Stimulated activated CD4-positive, alpha-beta T cell treated with anti-CD3 and anti-CD28 coated beads, Interleukin-4, amount 100 ng/mL, for 24 hours (primary cell): ENCODE results near the gene KCNH6.

Experiments used
- DNase-seq: peaks from one replicate; pipeline ENCODE4 v3.0.0-alpha.2; 2020

Gene KCNH6

DNA sequence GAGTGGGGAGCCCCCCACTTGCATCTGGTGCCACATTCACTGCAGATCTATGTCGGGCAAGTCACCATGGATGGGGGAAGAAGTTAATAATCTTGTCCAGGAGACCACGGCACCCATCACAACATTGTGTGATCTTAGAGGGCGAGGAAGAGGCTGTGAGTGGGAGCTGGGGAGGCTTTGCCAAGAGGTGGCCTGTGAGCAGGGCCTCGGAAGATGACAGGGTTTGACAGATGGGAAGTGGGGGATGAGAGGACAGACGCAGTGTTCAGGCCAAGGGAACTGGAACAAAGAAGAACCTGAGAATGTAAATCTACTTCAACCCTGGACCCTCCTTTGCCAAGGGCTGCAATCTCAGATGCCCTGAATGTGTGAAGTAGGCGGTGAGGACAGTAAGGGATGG lies 33.9 kb upstream of the KCNH6 start:
- no peak for DNase-seq

DNA sequence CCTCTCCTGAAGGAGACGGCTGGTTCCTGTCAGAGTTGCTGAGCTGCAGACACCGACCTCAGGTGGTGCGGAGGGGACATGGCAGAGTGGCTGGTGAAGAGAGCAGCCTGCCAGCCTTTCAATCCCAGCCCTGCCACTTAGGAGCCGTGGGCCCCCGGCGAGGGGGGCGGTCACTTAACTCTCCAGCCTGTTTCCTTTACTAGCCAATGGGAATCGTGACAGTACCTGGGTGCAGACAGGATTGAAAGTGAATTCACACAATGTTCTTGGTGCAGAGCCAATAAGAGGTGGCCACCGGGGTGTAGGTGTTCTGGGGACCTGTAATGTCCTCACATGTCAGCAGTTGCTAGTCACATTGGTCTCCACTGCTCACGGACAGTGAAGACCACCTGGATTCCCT lies 32.8 kb upstream of the KCNH6 start:
- no peak for DNase-seq

DNA sequence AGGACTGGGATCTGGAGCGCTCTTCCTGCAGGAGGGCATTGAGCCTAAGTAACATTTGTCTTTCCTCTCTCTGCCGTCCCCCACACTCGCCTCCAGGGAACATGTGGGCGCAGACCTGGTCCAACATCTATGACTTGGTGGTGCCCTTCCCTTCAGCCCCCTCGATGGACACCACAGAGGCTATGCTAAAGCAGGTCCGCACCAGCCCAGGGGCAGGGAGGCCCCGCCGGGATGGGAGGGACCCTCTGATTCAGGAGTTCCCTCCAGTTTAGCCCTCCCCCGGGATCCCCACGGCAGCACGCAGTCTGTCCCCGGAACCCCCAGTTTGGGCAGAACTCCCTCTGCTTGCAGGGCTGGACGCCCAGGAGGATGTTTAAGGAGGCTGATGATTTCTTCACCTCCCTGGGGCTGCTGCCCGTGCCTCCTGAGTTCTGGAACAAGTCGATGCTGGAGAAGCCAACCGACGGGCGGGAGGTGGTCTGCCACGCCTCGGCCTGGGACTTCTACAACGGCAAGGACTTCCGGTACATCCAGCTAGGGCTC lies 32.2 kb upstream of the KCNH6 start:
- DNase-seq, result no peak

DNA sequence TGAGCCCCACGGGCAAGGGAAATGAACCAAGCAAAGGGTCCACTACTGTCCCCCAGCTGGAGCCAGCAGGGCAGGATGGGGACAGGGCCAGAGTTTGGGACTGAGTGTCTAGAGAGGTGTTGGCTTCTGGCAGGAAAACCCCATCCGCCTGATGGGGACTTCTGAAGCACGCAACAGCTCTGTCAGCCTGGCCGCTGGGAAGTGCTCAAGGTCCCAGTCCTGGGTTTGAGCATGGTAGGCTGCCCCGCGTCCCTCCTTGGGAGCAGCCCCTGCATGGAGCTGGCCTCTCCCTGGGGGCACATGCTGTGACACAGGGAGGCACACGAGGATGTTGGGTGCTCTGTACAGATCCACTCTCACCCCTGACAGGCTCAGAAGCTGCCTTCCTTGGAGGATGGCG lies 31.7 kb upstream of the KCNH6 start:
- no peak for DNase-seq

DNA sequence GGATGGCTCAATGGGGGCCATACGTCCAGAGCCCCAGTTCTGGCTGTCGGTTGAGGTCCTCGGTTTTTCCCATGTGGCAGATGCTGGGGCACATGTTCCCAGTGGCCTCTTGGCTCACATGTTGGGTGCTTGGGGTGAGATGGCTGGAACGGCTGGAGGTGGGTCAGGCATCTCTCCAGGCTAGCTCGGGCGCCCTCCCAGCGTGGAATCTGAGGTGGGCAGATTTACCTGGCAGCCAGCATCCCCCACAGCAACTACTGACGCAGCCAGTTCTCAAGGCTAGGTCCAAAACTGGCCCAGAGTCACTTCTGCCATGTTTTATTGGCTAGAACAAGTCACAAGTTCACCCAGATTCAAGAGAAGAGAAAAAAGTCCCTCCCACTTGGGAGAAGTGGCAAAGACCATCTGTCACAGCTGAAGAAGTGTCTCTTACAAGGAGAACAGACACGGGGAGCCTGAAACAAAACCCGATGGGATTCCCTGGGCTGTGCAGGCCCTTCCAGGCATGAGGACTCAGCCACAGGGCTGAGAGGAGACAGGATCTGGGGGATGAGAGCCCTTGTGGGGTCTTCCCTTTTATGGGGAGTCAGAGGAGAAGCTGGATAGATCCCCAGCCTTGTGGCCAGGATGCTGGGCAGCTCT lies 31.1 kb upstream of the KCNH6 start:
- DNase-seq, result no peak

DNA sequence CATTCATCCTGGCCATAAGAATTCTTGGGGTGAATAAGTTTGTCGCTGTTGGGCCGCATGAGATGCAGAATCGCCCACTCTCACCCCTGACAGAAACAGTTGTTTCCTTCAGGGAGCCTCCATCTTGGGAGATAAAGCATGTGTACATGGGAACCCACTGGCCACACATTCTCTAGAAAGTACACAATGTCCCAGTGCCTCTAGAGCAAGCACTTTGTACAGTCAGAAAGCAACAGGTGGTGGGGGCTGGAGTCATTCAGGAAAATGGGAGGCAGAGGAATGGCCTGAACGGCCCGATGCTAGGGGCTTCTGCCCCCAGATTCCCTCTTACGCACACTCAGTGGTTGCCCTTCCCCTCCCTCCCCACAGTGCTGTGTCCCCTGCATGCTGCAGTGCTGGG lies 30.2 kb upstream of the KCNH6 start:
- no peak for DNase-seq

DNA sequence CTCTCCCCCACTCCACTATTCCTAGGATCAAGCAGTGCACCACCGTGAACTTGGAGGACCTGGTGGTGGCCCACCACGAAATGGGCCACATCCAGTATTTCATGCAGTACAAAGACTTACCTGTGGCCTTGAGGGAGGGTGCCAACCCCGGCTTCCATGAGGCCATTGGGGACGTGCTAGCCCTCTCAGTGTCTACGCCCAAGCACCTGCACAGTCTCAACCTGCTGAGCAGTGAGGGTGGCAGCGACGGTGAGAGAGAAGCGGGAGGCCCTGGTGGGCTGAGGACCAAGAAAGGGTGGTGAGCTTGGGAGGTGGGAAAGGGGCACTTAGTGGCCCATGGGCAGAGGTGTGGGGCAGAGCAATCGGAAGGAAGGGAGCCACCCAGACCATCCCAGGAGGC lies 29.7 kb upstream of the KCNH6 start:
- no peak for DNase-seq

DNA sequence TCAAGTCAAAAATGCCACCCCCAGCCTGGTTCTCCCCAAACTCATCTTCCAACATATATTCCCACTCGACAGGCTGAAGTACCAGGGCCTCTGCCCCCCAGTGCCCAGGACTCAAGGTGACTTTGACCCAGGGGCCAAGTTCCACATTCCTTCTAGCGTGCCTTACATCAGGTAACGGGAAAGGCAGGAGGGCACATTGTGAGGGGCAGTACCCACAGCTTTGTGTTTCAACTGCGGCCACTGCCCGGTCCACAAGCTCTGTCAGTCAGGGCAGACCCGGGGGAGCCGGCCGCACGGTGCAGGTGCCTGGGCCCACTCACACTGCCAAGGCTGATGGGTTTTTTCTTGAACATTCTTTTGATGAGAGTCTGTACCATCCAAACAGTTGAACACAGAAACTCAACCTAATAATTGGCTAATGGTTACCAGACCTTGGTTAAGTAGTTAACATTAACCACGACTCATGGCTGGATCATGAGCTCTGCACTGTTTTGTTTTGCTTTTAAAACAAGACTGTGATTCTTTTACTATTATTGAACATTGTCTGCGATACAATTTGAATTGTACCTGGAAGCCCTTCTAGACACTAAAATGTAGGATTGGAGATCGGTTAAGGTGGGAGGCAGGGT lies 28.7 kb upstream of the KCNH6 start:
- no peak for DNase-seq

DNA sequence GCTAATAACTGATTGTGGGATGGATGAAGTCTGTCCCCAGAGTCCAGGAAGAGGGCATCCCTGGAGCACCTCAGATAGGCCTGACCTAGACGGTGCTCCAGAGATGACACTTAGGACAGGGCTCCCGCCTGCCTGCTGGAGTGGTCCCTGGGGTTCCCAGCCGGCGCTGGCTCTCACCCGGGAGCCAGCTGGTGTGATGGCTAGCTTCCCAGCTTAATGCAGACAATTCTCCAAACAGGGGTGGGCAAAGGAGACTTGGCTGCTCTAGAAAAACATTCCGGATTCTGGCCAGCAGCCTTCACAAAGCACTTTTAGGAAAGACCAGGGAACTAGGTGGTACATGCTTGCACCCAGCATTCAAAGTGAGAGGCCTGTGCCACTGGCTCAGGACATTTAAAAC lies 27.7 kb upstream of the KCNH6 start:
- DNase-seq, result no peak

DNA sequence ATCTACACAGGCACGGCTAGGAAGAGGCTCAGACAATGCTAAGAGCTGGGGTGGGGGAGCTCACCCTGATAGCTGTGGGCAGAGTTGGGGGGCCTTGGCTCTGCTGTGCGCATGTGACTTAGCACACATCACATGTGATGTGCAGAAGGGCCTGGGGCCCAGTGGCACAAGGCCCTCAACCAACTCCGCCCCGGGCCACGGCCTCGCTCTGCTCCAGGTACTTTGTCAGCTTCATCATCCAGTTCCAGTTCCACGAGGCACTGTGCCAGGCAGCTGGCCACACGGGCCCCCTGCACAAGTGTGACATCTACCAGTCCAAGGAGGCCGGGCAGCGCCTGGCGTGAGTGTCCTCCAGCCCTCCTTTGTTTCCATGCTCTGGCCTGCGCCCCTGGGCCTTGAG lies 27.0 kb upstream of the KCNH6 start:
- DNase-seq, result no peak

DNA sequence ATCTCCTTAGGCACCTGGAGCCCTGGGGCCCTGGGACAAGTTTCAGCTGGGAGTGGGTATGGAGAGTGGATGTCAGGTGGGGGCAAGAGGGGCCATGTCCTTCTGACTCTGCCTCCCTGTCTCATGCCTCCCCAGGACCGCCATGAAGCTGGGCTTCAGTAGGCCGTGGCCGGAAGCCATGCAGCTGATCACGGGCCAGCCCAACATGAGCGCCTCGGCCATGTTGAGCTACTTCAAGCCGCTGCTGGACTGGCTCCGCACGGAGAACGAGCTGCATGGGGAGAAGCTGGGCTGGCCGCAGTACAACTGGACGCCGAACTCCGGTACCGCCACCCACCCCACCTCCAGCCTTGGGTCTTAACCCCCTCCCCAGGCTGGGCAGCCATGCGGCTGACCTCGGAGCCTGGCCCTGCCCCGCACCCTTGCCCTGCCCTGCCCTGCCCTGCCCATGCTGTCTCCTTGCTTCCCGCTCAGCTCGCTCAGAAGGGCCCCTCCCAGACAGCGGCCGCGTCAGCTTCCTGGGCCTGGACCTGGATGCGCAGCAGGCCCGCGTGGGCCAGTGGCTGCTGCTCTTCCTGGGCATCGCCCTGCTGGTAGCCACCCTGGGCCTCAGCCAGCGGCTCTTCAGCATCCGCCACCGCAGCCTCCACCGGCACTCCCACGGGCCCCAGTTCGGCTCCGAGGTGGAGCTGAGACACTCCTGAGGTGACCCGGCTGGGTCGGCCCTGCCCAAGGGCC lies 26.3 kb upstream of the KCNH6 start:
- DNase-seq, result no peak

DNA sequence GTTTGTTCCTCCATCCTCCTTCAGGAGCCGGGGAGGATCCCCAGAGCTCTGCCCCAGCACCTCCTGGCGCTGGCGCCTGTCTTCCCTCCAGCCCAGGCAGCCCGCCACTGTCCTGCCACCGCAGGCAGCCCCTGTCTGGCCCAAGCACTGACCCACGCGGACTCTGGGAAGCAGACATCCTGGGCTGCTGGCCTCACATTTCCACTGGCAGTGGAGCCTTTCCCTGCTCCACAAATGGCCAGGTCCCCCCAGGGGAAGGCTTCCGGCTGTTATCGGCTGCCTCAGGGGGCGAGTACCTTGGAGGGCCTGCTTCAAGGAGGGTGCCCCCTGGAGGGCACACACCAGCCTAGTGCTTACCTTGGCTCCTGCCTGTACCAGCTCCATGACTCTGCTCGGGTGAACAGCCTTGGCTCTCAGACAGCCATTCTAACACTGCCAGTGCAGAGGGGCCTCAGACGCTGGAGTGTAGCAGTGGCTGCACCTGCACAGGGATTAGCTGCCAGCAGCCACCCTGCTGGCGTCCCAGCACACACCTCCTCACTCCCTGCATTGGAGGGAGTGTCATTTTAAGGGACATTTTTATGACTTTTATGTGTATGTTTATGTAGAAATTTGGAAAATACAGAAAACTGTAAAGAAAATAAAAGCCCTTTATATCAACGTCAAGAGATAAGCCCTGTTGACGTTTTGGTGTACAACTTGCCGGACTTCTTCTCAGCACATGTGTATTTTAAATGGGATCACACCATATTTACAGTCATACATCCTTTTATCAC lies 25.3 kb upstream of the KCNH6 start:
- DNase-seq, result no peak

DNA sequence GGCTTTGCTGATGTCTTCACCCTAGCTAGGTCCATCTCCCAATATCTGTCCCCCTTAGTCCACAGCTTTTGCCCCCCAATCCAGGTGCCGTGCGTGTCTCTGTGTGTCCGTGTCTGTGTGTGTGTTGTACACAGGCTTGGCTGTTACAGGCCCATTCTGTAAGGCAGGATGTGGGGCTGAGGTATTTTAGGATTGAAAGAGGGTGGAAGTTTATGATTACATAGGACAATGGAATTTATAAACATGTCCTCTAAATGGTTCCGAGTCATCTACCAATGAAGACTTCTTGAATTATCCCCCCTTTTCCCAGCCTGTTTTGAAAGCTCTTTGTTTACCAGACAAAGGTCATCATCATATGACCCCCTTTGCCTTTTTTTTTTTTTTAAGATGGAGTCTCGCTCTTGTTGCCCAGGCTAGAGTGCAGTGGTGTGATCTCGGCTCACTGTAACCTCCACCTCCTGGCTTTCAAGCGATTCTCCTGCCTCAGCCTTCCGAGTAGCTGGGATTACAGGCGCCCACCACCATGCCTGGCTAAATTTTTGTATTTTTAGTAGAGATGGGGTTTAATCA lies 24.4 kb upstream of the KCNH6 start:
- no peak for DNase-seq

DNA sequence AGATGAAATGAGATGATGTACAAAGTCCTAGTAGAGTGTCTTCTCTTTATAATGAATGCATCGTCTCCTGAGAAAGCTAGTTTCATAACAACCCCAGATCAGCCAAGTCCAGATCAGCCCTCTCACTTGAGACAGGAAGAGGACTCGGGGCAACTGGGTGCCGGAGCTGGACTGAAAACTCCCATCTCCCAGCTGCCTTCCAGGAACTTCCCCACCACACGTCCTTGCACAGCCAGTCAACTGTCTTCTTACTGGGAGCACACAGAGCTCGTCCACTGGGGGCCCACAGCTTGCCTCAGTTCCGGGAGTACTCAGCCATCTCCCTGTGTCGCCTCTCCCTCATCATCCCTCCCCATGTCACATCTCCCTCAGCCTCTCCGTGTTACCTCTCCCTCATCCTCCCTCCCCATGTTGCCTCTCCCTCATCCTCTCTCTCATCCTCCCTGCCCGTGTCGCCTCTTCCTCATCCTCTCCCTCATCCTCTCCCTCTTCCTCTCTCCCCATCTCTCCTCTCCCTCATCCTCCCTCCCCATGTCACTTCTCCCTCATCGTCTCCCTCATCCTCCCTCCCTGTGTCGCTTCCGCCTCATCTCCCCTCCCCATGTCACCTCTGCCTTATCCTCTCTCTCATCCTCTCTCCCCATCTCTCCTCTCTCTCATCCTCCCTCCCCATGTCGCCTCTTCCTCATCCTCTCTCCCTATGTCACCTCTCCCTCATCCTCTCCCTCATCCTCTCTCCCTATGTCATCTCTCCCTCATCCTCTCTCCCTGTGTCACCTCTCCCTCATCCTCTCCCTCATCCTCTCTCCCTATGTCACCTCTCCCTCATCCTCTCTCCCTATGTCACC lies 22.4 kb upstream of the KCNH6 start:
- DNase-seq, result no peak

DNA sequence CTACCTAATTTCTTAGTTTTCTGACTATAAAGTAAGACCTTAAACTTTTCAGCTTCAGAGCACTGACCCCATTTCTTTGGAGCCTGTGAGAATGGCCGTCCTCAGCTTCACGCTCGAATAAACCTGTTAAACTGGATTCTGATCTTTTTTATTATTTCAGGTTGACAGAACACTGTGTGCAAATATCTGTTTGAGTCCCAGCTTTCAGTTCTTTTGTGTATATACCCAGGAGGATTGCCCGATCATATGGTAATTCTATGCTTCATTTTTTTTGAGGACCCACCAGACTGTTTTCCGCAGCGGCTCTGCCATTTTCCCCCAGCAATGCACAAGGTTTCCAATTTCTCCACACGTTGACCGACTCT lies 19.8 kb upstream of the KCNH6 start:
- no peak for DNase-seq

DNA sequence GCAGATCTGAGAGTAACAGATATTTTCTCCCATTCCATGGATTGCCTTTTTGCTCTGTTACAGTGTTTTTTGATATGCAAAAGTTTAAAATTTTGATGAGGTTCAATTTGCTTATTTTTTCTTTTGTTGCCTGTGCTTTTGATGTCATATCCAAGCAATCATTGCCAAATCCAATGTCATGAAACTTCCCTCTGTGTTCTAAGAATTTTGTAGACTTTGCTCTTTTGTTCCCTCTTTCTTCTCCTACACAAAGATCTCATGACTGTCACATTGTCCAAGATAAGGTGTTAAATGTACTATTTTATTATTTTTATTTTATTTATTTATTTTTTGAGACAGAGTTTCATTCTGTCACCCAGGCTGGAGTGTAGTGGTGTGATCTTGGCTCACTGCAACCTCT lies 18.9 kb upstream of the KCNH6 start:
- no peak for DNase-seq

DNA sequence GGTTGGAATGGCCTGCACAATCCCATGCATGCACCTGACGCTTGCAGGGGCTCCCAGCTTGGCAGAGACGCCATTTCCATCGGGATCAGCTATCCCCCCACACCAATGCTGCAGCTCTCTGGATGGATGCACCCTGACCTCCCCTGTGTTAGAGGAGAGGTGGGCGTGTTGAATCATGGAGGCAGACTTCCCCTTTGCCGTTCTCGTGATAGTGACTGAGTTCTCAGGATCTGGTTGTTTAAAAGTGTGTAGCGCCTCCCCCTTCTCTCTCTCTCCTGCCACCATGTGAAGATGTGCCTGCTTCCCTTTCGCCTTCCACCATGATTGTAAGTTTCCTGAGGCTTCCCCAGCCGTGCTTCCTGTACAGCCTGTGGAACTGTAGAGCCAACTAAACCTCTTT lies 17.8 kb upstream of the KCNH6 start:
- no peak for DNase-seq

DNA sequence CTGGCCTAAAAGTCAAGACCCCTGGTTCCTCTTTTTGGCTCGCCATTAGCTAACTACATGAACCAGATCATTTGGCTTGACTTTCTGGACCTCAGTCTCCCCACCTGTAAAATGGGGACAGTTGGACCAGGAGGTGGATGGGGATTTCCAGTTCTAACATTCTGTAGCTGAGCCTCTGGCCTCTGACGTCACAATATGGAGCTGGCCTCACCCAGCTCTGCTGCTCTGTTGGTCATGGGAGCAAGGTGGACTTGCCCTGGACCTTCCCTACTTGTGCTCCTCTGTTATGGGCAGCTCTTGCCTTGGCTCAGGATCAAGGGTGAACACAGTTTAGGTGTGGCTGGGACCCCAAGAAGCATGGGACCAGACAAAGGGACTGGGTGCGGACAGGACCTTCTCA lies 16.5 kb upstream of the KCNH6 start:
- DNase-seq, result no peak

DNA sequence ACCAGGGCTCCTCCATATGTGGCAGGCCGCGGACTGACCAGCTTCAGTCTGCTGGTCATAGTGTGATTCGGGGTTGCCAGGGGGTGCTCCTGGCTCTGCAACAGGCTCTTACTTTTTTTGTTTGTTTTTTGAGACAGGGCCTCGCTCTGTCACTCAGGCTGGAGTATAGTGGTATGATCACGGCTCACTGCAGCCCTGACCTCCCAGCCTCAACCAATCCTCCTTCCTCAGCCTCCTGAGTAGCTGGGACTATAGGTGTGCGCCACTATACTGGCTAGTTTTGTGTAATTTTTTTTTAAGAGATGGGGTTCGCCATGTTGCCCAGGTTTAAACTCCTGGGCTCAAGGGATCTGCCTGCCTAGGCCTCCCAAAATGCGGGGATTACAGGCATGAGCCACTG lies 11.8 kb upstream of the KCNH6 start:
- DNase-seq, result no peak

DNA sequence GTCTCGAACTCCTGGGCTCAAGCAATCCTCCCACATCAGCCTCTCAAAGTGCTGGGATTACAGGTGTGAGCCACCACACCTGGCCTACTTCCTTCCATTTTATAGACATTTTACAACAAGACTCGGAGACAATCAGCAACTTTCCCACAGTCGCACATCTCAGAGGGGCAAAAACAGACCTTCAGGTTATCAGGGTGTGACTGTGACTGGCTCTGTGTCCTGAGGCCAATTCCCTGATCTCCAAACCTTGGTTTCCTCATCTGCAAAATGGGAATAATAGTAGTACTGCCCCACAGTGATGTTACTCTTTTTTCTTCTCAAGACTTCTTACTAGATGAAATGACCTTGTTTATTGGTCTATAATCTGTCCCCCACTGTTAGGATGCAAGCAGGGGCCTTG lies 10.8 kb upstream of the KCNH6 start:
- DNase-seq, result no peak

DNA sequence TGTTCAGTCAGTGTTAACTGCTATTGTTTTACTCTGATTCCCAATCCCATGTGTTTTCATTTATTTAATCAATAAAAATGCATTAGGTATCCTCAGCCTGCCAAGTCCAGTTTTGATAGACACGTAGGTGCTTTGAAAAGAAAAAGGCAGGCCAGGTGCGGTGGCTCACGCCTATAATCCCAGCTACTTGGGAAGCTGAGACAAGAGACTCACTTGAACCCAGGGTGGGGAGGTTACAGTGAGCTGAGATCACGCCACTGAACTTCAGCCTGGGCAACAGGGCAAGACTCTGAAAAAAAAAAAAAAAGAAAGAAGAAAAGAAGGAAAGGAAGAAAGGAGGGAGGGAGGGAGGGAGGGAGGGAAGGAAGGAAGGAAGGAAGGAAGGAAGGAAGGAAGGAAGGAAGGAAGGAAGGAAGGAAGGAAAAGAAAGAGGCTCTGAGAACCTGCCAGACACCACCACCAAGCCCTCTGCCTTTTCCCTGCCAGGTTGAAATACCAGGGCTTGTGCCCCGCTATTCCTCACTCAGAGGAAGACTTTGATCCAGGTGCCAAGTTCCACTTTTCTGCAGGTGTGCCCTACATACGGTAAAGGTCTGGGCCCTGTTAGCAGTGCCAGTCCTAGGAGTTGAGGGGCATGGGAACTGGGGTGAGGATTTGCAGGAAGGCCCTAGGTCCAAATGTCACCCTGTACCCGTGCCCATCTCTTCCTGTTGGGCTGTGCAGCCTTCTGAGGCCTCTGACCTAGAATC lies 10.1 kb upstream of the KCNH6 start:
- DNase-seq, result no peak

DNA sequence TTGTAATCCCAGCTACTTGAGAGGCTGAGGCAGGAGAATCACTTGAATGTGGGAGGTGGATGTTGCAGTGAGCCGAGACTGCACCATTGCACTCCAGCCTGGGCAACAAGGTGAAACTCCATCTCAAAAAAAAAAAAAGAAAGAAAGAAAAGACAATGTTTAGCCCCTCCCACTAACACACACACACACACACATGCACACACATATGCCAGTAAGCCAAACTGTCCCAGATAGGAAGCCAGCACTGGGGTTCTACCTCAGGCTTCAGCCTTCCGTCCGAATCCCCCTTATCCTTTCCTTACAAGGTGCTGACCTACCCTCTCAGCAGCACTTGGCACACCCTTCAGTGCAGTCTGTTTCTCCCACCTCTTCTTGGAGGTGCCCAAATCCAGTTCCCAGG lies 8.7 kb upstream of the KCNH6 start:
- DNase-seq, result no peak
